Measurements from ENCODE around the gene ZC3H18. TPM values are rescaled to one million over a fixed set of nuclear protein-coding genes. Genes with fewer than 3 reads are reported as not detected.

ZC3H18 gene
- total RNA-seq, 1 donor: 17.7 TPM

DNA sequence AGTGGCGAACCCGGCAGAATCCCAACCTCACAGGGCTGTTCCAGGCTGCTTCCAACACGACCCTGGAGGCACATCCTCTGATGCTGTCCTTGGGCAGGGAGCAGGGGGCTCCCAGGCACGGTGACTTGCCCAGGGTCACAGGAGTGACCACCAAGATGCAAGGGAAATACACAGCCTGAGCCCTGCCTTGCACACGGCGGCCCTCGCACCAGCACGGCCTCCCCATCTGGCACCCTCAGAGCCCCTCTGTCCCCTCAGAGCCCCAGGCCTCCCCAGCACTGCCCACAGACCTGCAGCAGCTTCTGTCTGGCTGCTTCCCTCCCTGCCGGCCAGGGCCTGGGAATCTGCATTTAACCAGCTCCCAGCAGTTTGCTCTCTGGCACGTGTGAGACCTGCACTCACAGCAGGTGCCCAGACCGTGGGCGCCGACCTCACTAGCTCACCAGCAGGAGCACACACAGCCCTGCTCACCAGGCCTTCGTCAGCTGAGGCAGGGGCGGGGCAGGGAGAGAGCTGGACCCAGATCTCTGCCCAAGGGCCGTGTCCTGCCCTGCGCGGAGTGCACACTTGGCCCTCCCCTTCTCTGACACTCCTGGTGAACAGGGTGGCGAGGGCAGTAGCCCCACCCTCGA is 29.7 kb upstream of the ZC3H18 start:
- no peak for TF ChIP-seq CTCF (IDR thresholded peaks at IDR 0.05; ENCODE audit: insufficient read depth, low read depth, low read length)
- no peak overlapping the region for H3K4me3 ChIP-seq (ENCODE audit: low read depth, low read length)
- no peak for DNase-seq (ENCODE audit: low read depth)

DNA sequence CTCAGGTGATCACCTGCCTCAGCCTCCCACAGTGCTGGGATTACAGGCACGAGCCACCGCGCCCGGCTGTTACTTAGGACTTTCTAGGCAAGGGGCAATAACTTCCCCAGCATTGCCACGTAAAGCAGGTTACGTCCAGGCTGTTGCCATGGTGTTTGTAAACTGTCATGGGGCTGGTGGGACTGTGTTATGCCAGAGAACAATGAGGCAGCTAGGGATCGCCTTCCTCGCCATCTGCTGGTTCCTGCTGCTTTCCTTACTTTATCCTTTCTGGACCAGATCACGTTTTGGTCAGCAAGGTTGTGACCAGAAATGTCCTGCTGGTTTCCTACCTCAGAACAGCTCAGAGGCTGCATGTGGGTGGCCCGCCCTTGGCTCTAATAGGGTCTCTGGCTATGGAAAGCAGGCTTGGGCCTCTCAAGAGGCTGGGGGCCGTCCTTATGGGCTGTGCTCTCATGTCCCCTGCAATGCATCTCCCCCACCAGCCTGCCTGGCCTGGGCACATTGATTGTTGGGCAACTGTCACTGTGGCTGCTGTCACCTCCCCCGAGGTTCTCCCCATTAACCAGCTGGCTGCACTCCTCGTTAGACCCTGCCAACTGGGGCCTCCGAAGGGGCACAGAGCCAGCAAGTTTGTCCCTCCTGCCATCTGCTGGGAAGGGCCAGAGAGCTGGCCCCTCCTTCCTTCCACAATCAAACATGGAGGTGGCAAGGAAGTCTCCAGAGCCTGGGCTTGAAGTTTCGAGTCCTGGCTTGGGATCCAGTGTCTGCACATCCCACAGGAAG is 28.2 kb upstream of the ZC3H18 start:
- no peak overlapping the region for H3K4me3 ChIP-seq (ENCODE audit: low read depth, low read length)
- DNase-seq (ENCODE audit: low read depth): no peak
- no peak for TF ChIP-seq CTCF (IDR thresholded peaks at IDR 0.05; ENCODE audit: insufficient read depth, low read depth, low read length)

- TF ChIP-seq CTCF (IDR thresholded peaks at IDR 0.05; ENCODE audit: insufficient read depth, low read depth, low read length): no peak
- no peak for DNase-seq (ENCODE audit: low read depth)
- no peak overlapping the region for H3K4me3 ChIP-seq (ENCODE audit: low read depth, low read length)
Measured at GRCh38 chr16:88543230-88543813, 26.9 kb upstream of the ZC3H18 start.

GRCh38 chr16:88545781-88546180 is 24.4 kb upstream of the ZC3H18 start:
- DNase-seq (ENCODE audit: low read depth): no peak
- no peak for TF ChIP-seq CTCF (IDR thresholded peaks at IDR 0.05; ENCODE audit: insufficient read depth, low read depth, low read length)

DNA sequence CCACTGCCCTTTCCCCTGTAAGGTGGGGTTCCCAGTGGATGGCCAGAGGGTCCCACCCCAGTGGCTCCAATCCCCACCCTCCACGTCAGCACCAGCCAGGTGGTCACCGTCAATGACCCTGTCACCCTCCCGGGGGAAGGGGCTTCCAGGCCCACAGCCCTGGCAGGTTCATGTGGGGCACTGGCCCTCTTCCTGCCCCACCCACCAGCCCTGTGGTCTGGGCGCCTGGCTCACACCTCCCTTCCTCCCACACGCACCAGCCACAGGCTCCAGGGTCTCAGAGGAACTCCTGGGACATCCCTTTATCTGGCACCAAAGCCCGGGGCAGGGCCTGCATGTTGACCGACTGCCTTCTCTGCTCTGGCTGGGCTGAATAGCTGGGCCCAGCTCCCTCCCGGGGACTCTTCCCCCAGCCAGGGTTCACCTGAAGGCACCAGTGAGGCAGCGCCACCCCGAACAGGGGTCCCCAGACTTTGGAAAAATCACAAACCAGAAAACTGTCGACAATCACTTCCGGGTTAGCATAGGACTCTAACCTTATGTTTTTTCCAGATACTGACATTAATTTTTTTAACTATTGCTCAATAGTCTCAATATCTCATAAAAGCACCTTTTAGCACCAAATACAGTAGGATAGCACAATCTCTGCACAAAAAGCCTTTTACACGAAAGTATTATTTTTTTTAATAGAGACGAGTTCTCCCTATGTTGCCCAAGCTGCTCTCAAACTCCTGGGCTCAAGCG is 21.9 kb upstream of the ZC3H18 start:
- TF ChIP-seq CTCF (IDR thresholded peaks at IDR 0.05; ENCODE audit: insufficient read depth, low read depth, low read length): no peak
- H3K4me3 ChIP-seq (ENCODE audit: low read depth, low read length): no peak overlapping the region
- no peak for DNase-seq (ENCODE audit: low read depth)

More at GRCh38 chr16:88545781-88546180, 24.4 kb upstream of the ZC3H18 start:
- H3K4me3 ChIP-seq (ENCODE audit: low read depth, low read length): no peak overlapping the region

DNA sequence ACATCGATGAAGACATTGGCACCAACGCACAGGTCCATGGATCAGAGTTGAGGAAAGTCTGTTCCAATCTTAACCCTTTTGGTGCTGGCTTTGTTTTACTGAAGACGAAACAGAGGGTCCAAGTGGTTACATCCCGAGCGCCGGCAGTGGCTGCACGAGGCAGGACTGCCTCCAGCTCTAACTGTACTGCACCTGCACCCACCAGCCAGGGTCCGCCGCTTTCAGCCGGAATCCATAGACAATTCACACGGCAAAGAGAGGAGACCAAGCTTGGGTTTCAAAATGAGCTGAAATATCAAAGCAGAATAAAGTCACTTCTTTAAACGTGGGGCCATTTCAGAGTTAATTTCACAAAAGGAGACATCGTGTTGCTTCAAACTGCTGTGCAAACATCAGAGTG is 21.2 kb upstream of the ZC3H18 start:
- no peak for DNase-seq (ENCODE audit: low read depth)
- TF ChIP-seq CTCF (IDR thresholded peaks at IDR 0.05; ENCODE audit: insufficient read depth, low read depth, low read length): no peak
- H3K4me3 ChIP-seq (ENCODE audit: low read depth, low read length): no peak overlapping the region
